Retinal pigment epithelial cell (primary cell): ENCODE measurements around the gene CFAP299.
A peak's percentile ranks its signal among the peaks of the same experiment; 100 is the strongest.
"Not testable (repeated sequence)": the region's sequence is repeated elsewhere in the genome, so short reads cannot be mapped to it uniquely, and the experiment has no call there.

ENCODE experiments used
- DNase-seq: peaks from one replicate; pipeline ENCODE4 v3.0.0-alpha.2; 2010; ENCODE audit warnings: low read depth
- H3K4me3 ChIP-seq: 2 replicates; pipeline ENCODE4 v1.5.1; 2011; ENCODE audit warnings: mild to moderate bottlenecking, low read length, control low read depth, moderate library complexity
- CTCF ChIP-seq: conservative IDR thresholded peaks from 2 replicates; pipeline ENCODE4 v1.5.1; 2011; ENCODE audit warnings: low read depth, low read length, control low read depth, inconsistent platforms

CFAP299 gene

GRCh38 chr4:80637190-80637589, 301.7 kb downstream of the CFAP299 start:
- TF ChIP-seq CTCF = no peak
- H3K4me3 ChIP-seq = no peak overlapping the region
- DNase-seq = no peak

GRCh38 chr4:80646061-80646460, 310.5 kb downstream of the CFAP299 start:
- H3K4me3 ChIP-seq = no peak overlapping the region
- no peak for DNase-seq
- TF ChIP-seq CTCF = no peak

- no peak overlapping the region for H3K4me3 ChIP-seq
- peak; percentile 19 for DNase-seq
- TF ChIP-seq CTCF = no peak
Measured at GRCh38 chr4:80655662-80656061, 320.1 kb downstream of the CFAP299 start.

GRCh38 chr4:80670118-80670517, 334.6 kb downstream of the CFAP299 start:
- DNase-seq, H3K4me3 ChIP-seq: not testable (repeated sequence)

GRCh38 chr4:80678413-80678812, 342.9 kb downstream of the CFAP299 start:
- DNase-seq = peak; percentile 76
- no peak for TF ChIP-seq CTCF
- no peak overlapping the region for H3K4me3 ChIP-seq

GRCh38 chr4:80680934-80681333, 345.4 kb downstream of the CFAP299 start:
- H3K4me3 ChIP-seq = no peak overlapping the region
- no peak for TF ChIP-seq CTCF
- DNase-seq = no peak

GRCh38 chr4:80685214-80685613, 349.7 kb downstream of the CFAP299 start:
- no peak overlapping the region for H3K4me3 ChIP-seq
- no peak for TF ChIP-seq CTCF
- DNase-seq = peak; percentile 81

DNA sequence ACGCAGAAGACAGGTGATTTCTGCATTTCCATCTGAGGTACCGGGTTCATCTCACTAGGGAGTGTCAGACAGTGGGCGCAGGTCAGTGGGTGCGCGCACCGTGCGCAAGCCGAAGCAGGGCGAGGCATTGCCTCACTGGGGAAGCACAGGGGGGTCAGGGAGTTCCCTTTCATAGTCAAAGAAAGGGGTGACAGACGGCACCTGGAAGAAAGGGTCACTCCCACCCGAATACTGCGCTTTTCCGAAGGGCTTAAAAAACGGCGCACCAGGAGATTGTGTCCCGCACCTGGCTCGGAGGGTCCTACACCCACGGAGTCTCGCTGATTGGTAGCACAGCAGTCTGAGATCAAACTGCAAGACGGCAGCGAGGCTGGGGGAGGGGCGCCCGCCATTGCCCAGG, 352.2 kb downstream of the CFAP299 start:
- not testable (repeated sequence) for H3K4me3 ChIP-seq, DNase-seq
